T-helper 1 cell treated with Interleukin-12 subunit alpha and Interleukin-12 subunit beta and Interleukin-4 antibody, amounts not matched to agents 30 μg/mL and 1 μg/mL, for 36 hours (primary cell): ENCODE measurements around the gene ARMH1.
A peak's percentile ranks its signal among the peaks of the same experiment; 100 is the strongest.

Source experiments
- H3K27ac Mint-ChIP-seq: one replicate; pipeline ENCODE4 v1.8.0; 2021; ENCODE audit warnings: mild to moderate bottlenecking, mixed read lengths
- H3K27me3 Mint-ChIP-seq: one replicate; pipeline ENCODE4 v1.8.0; 2021; ENCODE audit warnings: low read depth, mixed read lengths
- H3K36me3 Mint-ChIP-seq: one replicate; pipeline ENCODE4 v1.8.0; 2021; ENCODE audit warnings: low read depth, mixed read lengths
- H3K4me1 Mint-ChIP-seq: one replicate; pipeline ENCODE4 v1.8.0; 2021; ENCODE audit warnings: low read depth, mixed read lengths
- H3K4me3 Mint-ChIP-seq: one replicate; pipeline ENCODE4 v1.8.0; 2021; ENCODE audit warnings: mild to moderate bottlenecking, moderate library complexity, mixed read lengths
- H3K9me3 Mint-ChIP-seq: one replicate; pipeline ENCODE4 v1.8.0; 2021; ENCODE audit warnings: mixed read lengths

ARMH1 gene

DNA sequence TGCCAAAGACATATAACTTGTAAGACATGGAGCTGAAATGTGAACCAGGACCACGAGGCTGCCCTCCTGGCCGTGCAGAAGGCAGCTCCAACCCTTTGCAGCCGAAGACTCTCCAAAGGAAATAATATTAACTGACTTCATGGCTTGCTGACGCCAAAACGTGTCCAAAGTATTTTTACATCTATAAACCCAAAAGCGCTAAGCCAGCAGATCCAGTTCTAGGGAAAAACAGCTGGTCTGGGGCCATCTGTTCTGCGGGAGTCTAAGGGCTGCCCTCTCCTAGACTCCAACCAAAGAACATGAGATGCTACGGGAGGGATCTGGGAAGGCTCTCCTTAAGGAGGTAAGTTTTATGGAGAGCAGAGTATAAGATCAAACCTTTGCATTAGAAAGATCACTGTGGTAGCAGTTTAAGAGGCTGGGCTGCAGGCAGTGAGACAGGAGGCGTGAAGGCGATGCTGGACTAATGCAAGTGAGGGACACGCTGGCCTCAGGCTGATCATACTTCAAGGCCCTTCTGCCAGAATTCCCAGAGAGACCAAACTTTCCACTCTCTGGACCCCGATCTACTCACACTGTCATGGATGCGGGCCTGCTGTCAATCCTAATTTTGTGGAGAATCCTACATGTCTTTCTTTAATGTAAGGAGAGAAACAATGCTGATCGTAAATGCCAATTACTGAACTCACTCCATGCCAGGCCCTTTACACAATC is 1.4 kb upstream of the ARMH1 start:
- Mint-ChIP-seq H3K9me3 (no peaks in the 10 kb centered on the region), H3K4me1 (peaks cover 25% of the 10 kb centered on the region), H3K27me3 (no peaks in the 10 kb centered on the region), H3K27ac (peak overlapping the region; percentile 45), H3K36me3 (no peaks in the 10 kb centered on the region), H3K4me3 (peak overlapping the region; percentile 88)

DNA sequence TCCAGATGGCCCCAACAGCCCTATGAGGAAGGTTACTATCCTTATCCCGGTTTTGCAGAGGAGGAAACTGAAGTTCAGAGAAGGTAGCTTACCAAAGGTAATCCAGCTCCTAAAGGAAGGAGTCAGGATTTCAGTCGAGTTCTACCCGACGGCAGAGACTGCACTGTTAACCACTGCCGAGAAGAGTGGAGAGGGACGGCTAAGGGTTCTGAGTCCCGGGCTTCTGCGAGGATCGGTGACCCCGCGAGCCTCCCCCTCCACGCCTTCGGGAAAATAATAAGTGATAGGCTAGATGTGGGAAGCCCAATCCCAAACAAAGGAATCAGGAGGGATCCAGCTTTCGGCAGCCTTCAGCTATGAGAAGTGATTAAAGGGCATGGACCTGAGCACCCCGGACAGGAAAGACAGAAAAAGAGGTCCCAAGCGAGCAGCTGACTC is 820 bp upstream of the ARMH1 start:
- H3K36me3 Mint-ChIP-seq: no peaks in the 10 kb centered on the region
- no peaks in the 10 kb centered on the region for H3K9me3 Mint-ChIP-seq

DNA sequence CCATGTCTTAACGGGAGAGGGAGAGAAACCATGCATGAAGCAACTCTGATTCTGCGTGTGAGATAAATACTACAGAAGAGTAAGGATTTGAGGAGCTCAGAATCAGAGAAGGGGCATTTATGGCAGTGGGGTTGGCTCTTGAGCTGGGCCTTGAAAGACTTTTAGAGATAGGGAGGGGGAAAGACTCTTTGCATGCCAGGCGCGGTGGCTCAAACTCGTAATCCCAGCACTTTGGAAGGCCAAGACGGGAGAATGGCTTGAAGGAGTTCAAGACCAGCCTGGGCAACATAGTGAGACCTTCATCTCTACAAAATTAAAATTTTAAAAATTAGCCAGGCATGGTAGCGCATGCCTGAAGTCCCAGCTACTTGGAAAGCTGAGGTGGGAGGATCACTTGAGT is 672 bp downstream of the ARMH1 start:
- no peak overlapping the region for H3K4me3 Mint-ChIP-seq
- peak overlapping the region; percentile 91 for H3K27ac Mint-ChIP-seq
- H3K36me3 Mint-ChIP-seq: no peaks in the 10 kb centered on the region
- no peaks in the 10 kb centered on the region for H3K9me3 Mint-ChIP-seq
- no peaks in the 10 kb centered on the region for H3K27me3 Mint-ChIP-seq
- H3K4me1 Mint-ChIP-seq: peaks cover 25% of the 10 kb centered on the region

More for the DNA sequence above, 820 bp upstream of the ARMH1 start:
- Mint-ChIP-seq H3K4me3 (peak overlapping the region; percentile 88), H3K27me3 (no peaks in the 10 kb centered on the region), H3K4me1 (peaks cover 25% of the 10 kb centered on the region), H3K27ac (peak overlapping the region; percentile 45)

DNA sequence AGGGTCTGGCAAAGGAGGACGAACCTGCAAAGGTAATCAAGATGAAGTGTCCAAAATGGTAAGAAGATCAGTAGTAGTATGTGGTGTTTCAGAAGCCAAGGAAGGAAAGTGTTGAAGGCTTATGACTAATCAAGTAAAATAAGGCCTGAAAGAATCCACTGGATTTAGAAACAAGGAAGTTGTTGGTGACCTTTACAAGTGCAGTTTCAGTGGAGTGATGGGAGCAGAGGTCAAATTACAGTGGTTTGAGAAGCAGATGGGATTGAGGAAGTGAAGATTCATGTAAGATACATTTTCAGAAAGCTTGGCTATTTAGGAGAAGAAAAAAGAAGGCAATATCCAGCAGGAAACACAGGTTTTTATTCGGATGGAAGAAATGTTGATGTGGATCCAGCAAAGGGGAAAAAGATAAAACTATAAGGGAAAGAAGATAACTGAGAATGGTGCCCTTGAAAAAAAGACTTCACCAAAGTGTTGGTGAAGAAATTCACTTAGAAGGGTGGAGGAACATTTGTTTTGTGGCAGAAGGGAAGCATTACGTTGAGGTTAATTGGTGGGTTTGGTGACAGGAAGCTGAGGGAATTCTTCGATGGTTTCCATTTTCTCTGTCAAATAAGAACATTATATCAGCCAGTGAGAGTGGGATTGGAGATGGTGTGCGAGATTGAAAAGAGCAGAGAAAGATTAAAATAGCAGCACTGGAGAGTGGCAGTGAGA is 2.1 kb downstream of the ARMH1 start:
- no peaks in the 10 kb centered on the region for H3K9me3 Mint-ChIP-seq
- H3K27ac Mint-ChIP-seq: no peak overlapping the region
- H3K4me1 Mint-ChIP-seq: peaks cover 25% of the 10 kb centered on the region
- H3K36me3 Mint-ChIP-seq: no peaks in the 10 kb centered on the region
- H3K27me3 Mint-ChIP-seq: no peaks in the 10 kb centered on the region
- no peak overlapping the region for H3K4me3 Mint-ChIP-seq

DNA sequence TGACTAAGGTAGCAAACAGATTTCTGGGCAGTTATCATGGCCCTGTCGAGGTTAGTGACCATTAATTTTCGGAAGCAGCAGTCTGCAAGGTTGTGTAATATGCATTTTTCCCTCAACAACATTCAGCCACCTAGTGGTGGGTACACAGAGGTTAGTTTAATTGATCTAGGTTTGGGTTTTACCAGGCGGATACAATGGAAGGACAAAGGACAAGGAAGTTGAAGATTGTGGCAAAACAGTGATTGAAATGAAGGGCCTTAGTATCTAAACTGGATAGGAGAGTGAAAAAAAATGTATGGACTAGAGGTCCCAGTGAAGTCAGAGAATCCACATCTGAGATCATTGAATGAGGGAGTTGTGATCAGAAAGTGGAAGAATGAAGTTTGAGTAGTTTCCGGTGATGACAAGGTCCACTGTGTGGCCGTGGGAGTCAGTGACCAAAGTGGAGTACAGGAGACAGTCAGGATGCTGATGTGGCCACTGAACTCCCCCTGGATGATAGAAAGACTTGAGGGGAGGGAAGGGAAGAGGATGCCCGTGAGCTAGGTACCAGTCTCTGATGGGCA is 2.8 kb downstream of the ARMH1 start:
- Mint-ChIP-seq H3K36me3 (peaks cover 1% of the 10 kb centered on the region), H3K4me1 (peaks cover 20% of the 10 kb centered on the region), H3K4me3 (no peak overlapping the region), H3K9me3 (no peaks in the 10 kb centered on the region), H3K27ac (no peak overlapping the region), H3K27me3 (no peaks in the 10 kb centered on the region)

DNA sequence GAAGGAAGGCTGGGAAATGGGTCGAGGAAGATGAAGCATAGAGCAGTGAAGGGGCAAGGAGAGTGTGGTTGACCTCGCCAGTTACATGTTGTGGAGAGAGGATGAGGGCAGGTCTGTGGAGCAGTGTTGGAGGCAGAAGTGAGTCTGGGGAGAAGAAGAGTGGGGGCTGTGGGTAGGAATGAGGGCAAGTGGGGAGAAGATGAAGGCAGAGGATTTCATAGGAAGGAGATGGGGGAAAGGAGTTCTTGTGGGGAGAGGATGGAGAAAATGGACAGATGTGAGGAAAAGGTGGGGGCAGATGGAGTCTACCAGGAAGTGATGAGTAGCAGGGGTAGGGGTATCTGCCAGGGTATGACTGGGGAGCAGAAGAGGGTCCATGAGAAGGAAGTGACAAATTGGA is 3.6 kb downstream of the ARMH1 start:
- Mint-ChIP-seq H3K27me3 (no peaks in the 10 kb centered on the region), H3K4me3 (no peak overlapping the region), H3K36me3 (peaks cover 1% of the 10 kb centered on the region), H3K9me3 (no peaks in the 10 kb centered on the region), H3K27ac (no peak overlapping the region), H3K4me1 (peaks cover 16% of the 10 kb centered on the region)

DNA sequence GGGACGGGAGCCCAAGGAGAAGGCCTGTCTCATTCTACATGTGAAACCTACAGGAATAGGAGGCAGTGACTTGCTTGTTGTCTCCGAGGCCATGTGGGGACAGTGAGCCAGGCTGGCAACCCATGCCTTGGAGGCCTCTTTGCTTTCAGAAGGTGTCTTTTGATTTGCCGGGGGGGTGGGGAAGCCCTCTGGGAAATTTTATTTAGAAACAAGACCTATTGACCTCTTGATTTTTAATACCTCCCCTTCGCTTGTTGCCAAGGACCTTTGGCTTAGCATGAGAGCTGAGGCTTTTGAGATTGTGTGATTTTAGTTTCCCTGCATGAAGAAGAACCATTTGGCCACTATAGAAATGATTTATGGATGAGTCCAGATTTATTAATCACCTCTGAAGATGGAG is 4.1 kb downstream of the ARMH1 start:
- Mint-ChIP-seq H3K4me3 (no peak overlapping the region), H3K4me1 (peaks cover 12% of the 10 kb centered on the region), H3K36me3 (peaks cover 1% of the 10 kb centered on the region), H3K27me3 (no peaks in the 10 kb centered on the region), H3K9me3 (no peaks in the 10 kb centered on the region), H3K27ac (no peak overlapping the region)

DNA sequence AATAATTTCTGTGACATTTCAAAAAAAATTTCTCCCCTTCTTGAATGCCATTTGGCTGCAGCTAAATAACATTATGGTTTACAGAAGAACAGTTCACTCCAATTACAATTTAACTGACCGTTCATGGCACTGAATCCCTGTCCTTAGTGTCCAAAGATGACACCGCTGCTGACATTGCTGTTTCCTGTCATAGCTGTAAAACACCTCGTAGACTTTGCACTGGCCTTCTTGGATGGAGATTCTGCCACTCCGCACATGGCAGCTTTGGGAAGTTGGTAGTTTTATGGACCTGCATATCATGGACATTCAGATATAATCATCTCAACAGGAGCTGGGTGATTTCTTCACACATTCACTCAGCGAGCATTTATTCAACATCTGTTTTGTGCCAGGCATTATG is 5.0 kb downstream of the ARMH1 start:
- no peaks in the 10 kb centered on the region for H3K27me3 Mint-ChIP-seq
- no peak overlapping the region for H3K27ac Mint-ChIP-seq

DNA sequence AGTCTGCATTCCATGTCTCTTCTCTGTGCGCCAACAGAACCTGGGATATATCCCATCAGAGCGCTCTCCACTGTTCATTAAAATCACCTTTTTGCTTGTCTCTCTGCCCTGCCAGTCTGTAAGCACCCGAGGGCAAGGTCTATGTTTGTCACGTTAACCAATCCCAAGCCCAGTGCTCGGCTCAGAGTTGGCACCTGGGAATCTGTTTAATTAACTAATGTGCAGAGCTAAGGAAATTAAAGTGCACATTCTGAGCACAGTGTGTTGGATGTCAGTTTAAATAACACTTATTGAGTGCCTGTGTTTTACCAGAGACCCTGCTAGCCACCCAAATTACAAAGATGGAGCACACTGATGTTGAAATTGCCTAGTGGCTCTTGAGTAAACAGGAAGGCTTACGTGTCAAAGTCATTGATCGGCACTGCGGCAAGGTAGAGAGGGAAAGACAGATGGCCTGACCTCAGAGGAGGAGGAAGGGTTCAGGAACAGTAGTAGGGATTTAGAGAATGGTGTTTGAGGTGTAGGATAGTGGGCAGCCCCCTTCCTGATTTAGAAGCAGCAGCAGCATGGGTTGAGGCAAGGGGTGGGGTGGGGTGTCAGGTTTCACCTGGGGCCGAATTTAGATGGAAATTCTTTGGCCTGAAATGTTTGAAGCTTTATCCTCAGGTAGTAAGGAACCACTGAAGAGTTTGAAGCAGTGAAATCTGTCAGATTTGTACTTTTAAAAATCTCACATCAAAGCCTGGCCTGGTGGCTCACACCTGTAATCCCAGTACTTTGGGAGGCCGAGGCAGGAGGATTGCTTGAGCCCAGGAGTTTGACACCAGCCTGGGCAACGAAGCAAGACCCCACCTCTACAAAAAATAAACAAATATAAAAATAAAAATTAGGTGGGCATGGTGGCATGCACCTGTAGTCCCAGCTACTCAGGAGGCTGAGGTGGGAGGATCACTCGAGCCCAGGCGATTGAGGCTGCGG is 7.7 kb downstream of the ARMH1 start:
- Mint-ChIP-seq H3K27ac (no peak overlapping the region), H3K4me1 (peaks cover 7% of the 10 kb centered on the region), H3K4me3 (no peak overlapping the region), H3K36me3 (peaks cover 1% of the 10 kb centered on the region), H3K27me3 (no peaks in the 10 kb centered on the region), H3K9me3 (no peaks in the 10 kb centered on the region)

More for the DNA sequence above, 5.0 kb downstream of the ARMH1 start:
- Mint-ChIP-seq H3K4me3 (no peak overlapping the region), H3K9me3 (no peaks in the 10 kb centered on the region), H3K4me1 (peaks cover 13% of the 10 kb centered on the region), H3K36me3 (peaks cover 1% of the 10 kb centered on the region)

DNA sequence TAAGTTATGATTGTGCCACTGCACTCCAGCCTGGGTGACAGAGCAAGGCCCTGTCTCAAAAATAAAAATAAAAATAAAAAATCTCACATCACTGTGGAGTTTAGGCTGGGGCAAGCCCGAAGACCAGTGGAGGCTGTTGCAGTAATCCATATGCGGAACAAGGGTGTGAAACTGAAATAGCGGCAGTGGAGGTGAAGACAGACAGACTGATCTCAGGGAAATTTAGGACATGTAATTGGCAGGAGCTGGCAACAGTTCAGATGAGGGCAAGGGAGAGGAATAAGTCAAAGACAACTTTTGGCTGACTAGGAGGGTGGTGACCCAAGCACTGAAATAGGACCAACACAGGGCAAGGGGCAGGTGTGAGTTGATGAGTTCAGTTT is 8.4 kb downstream of the ARMH1 start:
- no peaks in the 10 kb centered on the region for H3K27me3 Mint-ChIP-seq
- H3K27ac Mint-ChIP-seq: no peak overlapping the region
- H3K4me1 Mint-ChIP-seq: peaks cover 7% of the 10 kb centered on the region
- H3K9me3 Mint-ChIP-seq: no peaks in the 10 kb centered on the region
- H3K36me3 Mint-ChIP-seq: peaks cover 1% of the 10 kb centered on the region
- no peak overlapping the region for H3K4me3 Mint-ChIP-seq

DNA sequence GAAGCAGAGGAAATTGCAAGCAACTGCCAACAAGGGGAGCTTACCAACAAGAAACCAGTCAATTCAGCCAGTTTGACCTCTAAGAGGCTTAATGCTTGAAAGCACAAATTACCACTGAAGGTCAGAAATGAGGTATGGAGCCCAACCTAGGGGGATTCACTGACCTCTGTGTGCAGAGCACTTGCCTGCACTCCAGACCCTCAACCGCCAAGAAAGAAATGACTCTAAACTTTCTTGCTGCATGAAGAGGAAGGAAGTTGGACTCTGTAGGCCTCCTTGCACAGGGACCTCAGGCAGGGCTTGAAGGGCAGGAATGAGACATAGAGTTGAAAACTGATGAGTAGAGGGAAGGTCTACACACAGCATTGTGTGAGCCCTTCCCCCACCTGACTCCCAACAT is 10.0 kb downstream of the ARMH1 start:
- Mint-ChIP-seq H3K4me1 (peaks cover 7% of the 10 kb centered on the region), H3K27me3 (no peaks in the 10 kb centered on the region), H3K27ac (peak overlapping the region; percentile 7), H3K4me3 (no peak overlapping the region), H3K9me3 (no peaks in the 10 kb centered on the region), H3K36me3 (peaks cover 1% of the 10 kb centered on the region)

DNA sequence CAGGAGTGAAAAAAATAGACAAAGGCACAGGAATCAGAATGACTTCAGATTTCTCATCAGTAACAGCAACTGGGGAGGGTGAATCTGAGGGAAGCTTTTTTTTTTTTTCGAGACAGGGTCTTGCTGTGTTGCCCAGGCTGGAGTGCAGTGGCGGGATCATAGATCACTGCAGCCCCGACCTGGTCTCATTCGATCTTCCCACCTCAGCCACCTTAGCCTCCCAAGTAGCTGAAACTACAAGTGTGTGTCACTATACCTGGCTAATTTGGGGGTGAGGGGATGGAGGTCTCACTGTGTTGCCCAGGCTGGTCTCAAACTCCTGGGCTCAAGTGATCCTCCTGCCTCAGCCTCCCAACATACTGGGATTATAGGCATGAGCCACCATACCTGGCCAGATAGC is 10.7 kb downstream of the ARMH1 start:
- H3K27me3 Mint-ChIP-seq: no peaks in the 10 kb centered on the region
- H3K27ac Mint-ChIP-seq: peak overlapping the region; percentile 7
- peaks cover 1% of the 10 kb centered on the region for H3K36me3 Mint-ChIP-seq
- H3K9me3 Mint-ChIP-seq: no peaks in the 10 kb centered on the region
- peaks cover 7% of the 10 kb centered on the region for H3K4me1 Mint-ChIP-seq
- no peak overlapping the region for H3K4me3 Mint-ChIP-seq

DNA sequence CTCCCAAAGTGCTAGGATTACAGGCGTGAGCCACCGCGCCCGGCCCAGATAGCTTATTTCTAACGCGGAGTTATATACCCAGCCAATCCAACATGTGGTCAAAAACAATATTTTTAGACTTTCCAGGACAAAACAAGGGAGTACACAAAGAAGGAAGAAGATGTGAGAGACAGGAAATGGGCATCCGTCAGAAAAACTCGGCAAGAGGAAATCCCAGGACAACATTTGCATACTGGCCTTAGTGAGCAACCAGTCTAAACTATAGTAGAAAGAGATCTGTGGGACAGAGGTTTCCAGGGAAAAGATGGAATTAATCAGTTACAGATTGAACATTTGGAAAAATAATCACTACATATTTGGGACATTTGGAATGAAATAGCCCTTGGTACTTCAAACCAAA is 11.4 kb downstream of the ARMH1 start:
- Mint-ChIP-seq H3K27ac (no peak overlapping the region), H3K36me3 (peaks cover 1% of the 10 kb centered on the region), H3K9me3 (no peaks in the 10 kb centered on the region), H3K4me3 (no peak overlapping the region), H3K27me3 (no peaks in the 10 kb centered on the region), H3K4me1 (peaks cover 7% of the 10 kb centered on the region)

DNA sequence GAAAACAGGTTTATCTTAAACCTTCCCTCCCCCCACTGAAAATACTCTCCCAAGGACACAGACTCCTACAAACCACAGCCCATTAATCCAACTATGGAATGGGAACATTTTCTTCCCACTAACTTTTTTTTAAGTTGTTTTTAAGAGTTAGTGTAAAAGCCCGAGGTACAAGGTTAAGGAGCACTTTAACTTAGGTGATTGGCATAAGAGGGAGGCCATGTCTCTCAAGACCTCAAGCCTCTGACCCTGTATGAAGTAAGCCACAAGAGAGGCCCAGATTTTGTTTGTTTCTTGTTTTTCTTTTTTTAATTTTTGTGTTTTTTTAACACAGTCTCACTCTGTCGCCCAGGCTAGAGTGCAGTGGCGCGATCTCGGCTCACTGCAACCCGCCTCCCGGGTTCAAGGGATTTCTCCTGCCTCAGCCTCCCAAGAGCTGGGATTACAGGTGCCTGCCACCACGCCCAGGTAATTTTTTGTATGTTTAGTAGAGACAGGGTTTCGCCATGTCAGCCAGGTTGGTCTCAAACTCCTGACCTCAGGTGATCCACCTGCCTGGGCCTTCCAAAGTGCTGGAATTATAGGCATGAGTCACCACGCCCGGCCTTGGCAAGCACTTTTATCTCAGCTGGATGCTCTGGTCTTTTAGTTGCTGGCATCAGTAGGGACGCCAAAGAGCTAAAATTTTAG is 14.4 kb downstream of the ARMH1 start:
- H3K36me3 Mint-ChIP-seq: no peaks in the 10 kb centered on the region
- no peak overlapping the region for H3K4me3 Mint-ChIP-seq
- H3K9me3 Mint-ChIP-seq: no peaks in the 10 kb centered on the region
- H3K27me3 Mint-ChIP-seq: peaks cover 3% of the 10 kb centered on the region
- H3K27ac Mint-ChIP-seq: no peak overlapping the region
- H3K4me1 Mint-ChIP-seq: peaks cover 6% of the 10 kb centered on the region
